OCI-LY3 (cell line): ENCODE data around the gene SPATS2L.

Experiments
- EZH2phosphoT487 ChIP-seq: fragments of 200-600 bp; shearing (Covaris generic); IDR thresholded peaks from 2 replicates; pipeline ENCODE4 v1.6.1; 2018; ENCODE audit warnings: antibody characterized with exemption, mixed run types, low read depth
- TF ChIP-seq, protein P1 (sequence below): fragments of 200-600, 300-600 bp; sonication (generic); IDR thresholded peaks from 2 replicates; pipeline ENCODE4 v1.5.1; 2014; ENCODE audit warnings: antibody characterized with exemption, low read length, low read depth

DNA sequence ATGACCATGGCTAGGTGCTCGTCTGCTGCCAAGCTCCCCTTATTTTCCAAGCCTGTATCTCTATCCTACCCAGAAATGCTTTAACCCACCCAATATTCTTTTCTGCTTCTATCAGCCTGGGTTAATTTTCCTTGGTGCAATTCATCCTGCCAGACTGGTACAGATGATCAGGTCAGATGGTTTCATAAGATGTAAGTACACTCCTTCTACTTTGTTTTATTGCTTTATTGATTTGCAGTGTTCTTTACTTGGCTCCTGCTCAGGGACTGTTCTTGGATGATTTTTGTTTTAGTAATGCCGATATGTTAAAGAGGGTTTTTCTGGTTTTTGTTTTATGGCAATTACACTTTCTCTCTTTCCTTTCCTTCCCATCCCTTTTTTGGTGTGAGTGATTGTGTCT is 217.1 kb downstream of the SPATS2L start:
- TF ChIP-seq, protein P1, sequence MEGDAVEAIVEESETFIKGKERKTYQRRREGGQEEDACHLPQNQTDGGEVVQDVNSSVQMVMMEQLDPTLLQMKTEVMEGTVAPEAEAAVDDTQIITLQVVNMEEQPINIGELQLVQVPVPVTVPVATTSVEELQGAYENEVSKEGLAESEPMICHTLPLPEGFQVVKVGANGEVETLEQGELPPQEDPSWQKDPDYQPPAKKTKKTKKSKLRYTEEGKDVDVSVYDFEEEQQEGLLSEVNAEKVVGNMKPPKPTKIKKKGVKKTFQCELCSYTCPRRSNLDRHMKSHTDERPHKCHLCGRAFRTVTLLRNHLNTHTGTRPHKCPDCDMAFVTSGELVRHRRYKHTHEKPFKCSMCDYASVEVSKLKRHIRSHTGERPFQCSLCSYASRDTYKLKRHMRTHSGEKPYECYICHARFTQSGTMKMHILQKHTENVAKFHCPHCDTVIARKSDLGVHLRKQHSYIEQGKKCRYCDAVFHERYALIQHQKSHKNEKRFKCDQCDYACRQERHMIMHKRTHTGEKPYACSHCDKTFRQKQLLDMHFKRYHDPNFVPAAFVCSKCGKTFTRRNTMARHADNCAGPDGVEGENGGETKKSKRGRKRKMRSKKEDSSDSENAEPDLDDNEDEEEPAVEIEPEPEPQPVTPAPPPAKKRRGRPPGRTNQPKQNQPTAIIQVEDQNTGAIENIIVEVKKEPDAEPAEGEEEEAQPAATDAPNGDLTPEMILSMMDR, result no peak
- TF ChIP-seq EZH2phosphoT487, result no peak
